DND-41 (cell line): ENCODE measurements around the gene OR5AR1.

Experiments used
- CTCF ChIP-seq: IDR thresholded peaks from 2 replicates; pipeline ENCODE4 v1.5.1; 2012; ENCODE audit warnings: borderline replicate concordance, low read length, moderate library complexity, mild to moderate bottlenecking; ENCODE audit not compliant: poor library complexity, severe bottlenecking; ENCODE audit errors: extremely low read depth
- EZH2 ChIP-seq: IDR thresholded peaks from 3 replicates; pipeline ENCODE4 v1.6.1; 2012; ENCODE audit warnings: borderline replicate concordance, low read depth, mild to moderate bottlenecking, moderate library complexity, low read length, inconsistent platforms; ENCODE audit not compliant: severe bottlenecking

GRCh38 chr11:56670984-56671383 lies 7.5 kb downstream of the OR5AR1 start:
- TF ChIP-seq EZH2: no peak
- TF ChIP-seq CTCF: no peak
